ENCODE measurements around the gene PFDN5. TPM values are rescaled to one million over a fixed set of nuclear protein-coding genes. Genes with fewer than 3 reads are reported as not detected.

Gene PFDN5
- total RNA-seq, 1 experiment from 2014 or later = 291 TPM

GRCh38 chr12:53343969-53344368 lies 48.6 kb downstream of the PFDN5 start:
- intact Hi-C loops (cut with micrococcal nuclease; ENCODE audit: unreplicated experiment) = no loop called here
- H3K27ac ChIP-seq = no peak overlapping the region
- ChIA-PET CTCF (interaction anchor here (0.6 to 1.6 kb wide), 3 partner anchors 19 to 22 kb away, joined by 3 to 4 read pairs (median 4); no protein-coding TSS in a partner anchor), POLR2A (ENCODE audit: unreplicated experiment) (no interaction called here)
- peak overlapping the region; percentile 99; the same call in 1 of the 2 replicates for H3K4me2 ChIP-seq
- no peaks in the 10 kb centered on the region for H3K36me3 ChIP-seq (ENCODE audit: low read depth)
- H2AFZ ChIP-seq = no peak overlapping the region
- H3K4me3 ChIP-seq = no peak overlapping the region
- no TSS peak for BruUV-seq (replicated peaks)
- TF ChIP-seq, protein P1, sequence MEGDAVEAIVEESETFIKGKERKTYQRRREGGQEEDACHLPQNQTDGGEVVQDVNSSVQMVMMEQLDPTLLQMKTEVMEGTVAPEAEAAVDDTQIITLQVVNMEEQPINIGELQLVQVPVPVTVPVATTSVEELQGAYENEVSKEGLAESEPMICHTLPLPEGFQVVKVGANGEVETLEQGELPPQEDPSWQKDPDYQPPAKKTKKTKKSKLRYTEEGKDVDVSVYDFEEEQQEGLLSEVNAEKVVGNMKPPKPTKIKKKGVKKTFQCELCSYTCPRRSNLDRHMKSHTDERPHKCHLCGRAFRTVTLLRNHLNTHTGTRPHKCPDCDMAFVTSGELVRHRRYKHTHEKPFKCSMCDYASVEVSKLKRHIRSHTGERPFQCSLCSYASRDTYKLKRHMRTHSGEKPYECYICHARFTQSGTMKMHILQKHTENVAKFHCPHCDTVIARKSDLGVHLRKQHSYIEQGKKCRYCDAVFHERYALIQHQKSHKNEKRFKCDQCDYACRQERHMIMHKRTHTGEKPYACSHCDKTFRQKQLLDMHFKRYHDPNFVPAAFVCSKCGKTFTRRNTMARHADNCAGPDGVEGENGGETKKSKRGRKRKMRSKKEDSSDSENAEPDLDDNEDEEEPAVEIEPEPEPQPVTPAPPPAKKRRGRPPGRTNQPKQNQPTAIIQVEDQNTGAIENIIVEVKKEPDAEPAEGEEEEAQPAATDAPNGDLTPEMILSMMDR (conservative IDR thresholded peaks at IDR 0.05) = no peak
- no peak for TF ChIP-seq EZH2 (IDR thresholded peaks at IDR 0.05; ENCODE audit: low read depth)
- no peaks in the 10 kb centered on the region for H3K9me3 ChIP-seq (ENCODE audit: insufficient read depth, low read depth)
- H3K79me2 ChIP-seq (ENCODE audit: low read depth) = no peaks in the 10 kb centered on the region
- no peaks in the 10 kb centered on the region for H3K9me2 ChIP-seq (ENCODE audit: insufficient read depth)
- no peak for DNase-seq
- no peaks in the 10 kb centered on the region for H3K4me1 ChIP-seq (replicated peaks; ENCODE audit: insufficient read depth)
- H3F3A ChIP-seq (ENCODE audit: insufficient read depth, low read depth) = peaks cover 15% of the 10 kb centered on the region
- no peaks in the 10 kb centered on the region for H4K20me1 ChIP-seq (ENCODE audit: insufficient read depth)
- H3K27me3 ChIP-seq (ENCODE audit: insufficient read depth, low read depth) = peaks cover 28% of the 10 kb centered on the region

DNA sequence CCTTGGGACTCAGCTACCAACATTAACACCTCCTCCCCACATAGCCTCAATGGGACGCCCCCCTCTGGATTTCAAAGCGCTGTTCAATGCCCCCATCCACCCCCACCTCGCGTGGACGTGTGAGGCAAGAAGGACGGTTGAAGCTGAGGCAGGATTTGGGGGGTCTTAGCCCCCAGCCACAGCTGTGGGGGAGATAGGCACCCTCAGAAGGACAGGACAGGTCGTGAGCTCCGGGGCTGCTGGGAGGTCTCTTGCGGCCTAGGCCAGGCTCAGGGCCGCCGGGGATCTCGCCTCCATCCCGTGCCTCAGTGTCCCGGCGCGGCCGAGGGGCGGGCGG lies 49.1 kb downstream of the PFDN5 start:
- Histone ChIP-seq H3K4me3 (peak overlapping the region; percentile 78; the same call in 1 of the 2 replicates), H3K27me3 (ENCODE audit: insufficient read depth, low read depth) (peaks cover 26% of the 10 kb centered on the region; the same call in 1 of the 2 replicates), H3K4me1 (replicated peaks; ENCODE audit: insufficient read depth) (no peaks in the 10 kb centered on the region), H3K79me2 (ENCODE audit: low read depth) (no peaks in the 10 kb centered on the region), H4K20me1 (ENCODE audit: insufficient read depth) (no peaks in the 10 kb centered on the region), H3K9me2 (ENCODE audit: insufficient read depth) (no peaks in the 10 kb centered on the region), H2AFZ (no peak overlapping the region), H3K4me2 (peak overlapping the region; percentile 99; the same call in 1 of the 2 replicates), H3K36me3 (ENCODE audit: low read depth) (no peaks in the 10 kb centered on the region), H3K9me3 (ENCODE audit: insufficient read depth, low read depth) (no peaks in the 10 kb centered on the region), H3K27ac (no peak overlapping the region), H3F3A (ENCODE audit: insufficient read depth, low read depth) (peaks cover 16% of the 10 kb centered on the region)
- ChIA-PET CTCF (interaction anchor here (0.6 to 1.6 kb wide), 10 partner anchors 8 to 288 kb away, joined by 3 to 15 read pairs (median 4); partner anchors contain the start of genes AAAS and SP7), POLR2A (ENCODE audit: unreplicated experiment) (interaction anchor here (0.5 to 0.6 kb wide), 2 partner anchors 35 to 981 kb away, joined by 3 to 4 read pairs; partner anchors contain the start of gene COPZ1)
- intact Hi-C loops (cut with micrococcal nuclease; ENCODE audit: unreplicated experiment) = no loop called here
- TF ChIP-seq, protein P1 (conservative IDR thresholded peaks at IDR 0.05) = no peak
- TF ChIP-seq EZH2 (IDR thresholded peaks at IDR 0.05; ENCODE audit: low read depth) = no peak
- no peak for DNase-seq
- BruUV-seq (replicated peaks) = no TSS peak

DNA sequence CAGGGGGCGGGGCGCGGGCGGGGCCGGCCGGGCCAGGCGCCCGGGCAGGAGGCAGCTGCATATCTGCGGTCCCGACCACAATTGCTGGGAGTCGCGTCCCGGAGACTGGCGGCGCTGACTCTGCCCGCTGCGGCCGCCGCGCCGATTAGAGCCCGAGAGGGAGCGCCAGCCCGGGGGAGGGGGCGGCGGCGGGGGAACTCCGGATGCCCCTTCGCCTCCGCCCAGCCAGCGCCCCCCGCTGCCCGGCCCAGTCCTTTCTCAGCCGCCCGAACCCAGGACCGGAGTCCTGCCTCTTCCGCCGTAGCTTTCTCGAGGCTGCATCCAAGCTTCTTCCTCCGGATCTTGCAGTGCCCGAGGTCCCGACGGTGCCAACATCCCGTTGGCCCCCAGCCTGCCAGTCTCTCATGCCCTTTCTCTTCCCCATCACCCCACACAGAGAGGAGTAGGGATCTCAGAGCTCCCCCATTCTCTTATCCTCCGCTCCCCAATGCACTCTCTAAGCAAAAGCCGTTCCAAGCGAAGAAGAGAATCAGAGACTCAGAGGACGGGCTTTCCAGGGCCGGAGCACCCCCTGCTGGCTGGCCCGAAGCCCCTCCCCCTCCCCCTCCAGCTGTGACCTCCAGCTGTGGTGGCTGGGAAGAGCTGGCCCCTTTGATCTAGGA lies 49.6 kb downstream of the PFDN5 start:
- Histone ChIP-seq H3K4me2 (peak overlapping the region; percentile 99), H3K27ac (no peak overlapping the region), H3K9me3 (ENCODE audit: insufficient read depth, low read depth) (no peaks in the 10 kb centered on the region), H3K4me3 (peak overlapping the region; percentile 78), H3K27me3 (ENCODE audit: insufficient read depth, low read depth) (peaks cover 25% of the 10 kb centered on the region; the same call in 1 of the 2 replicates), H2AFZ (peak overlapping the region; percentile 88), H3F3A (ENCODE audit: insufficient read depth, low read depth) (peaks cover 16% of the 10 kb centered on the region), H3K36me3 (ENCODE audit: low read depth) (no peaks in the 10 kb centered on the region), H3K9me2 (ENCODE audit: insufficient read depth) (no peaks in the 10 kb centered on the region), H3K79me2 (ENCODE audit: low read depth) (no peaks in the 10 kb centered on the region), H4K20me1 (ENCODE audit: insufficient read depth) (no peaks in the 10 kb centered on the region), H3K4me1 (replicated peaks; ENCODE audit: insufficient read depth) (no peaks in the 10 kb centered on the region)
- peak in 1 of 2 experiments; percentile 56 for DNase-seq
- CTCF ChIA-PET = interaction anchor here (0.5 to 1.6 kb wide), 15 partner anchors 9 to 339 kb away, joined by 3 to 15 read pairs (median 4); partner anchors contain the start of genes AAAS and SP7
- BruUV-seq (replicated peaks) = no TSS peak
- no peak for TF ChIP-seq EZH2 (IDR thresholded peaks at IDR 0.05; ENCODE audit: low read depth)
- TF ChIP-seq, protein P1 (conservative IDR thresholded peaks at IDR 0.05) = peak; percentile 62
- POLR2A ChIA-PET (ENCODE audit: unreplicated experiment) = interaction anchor here (0.5 to 0.6 kb wide), 5 partner anchors 34 to 980 kb away, joined by 3 to 5 read pairs (median 3); partner anchors contain the start of gene COPZ1
- intact Hi-C loops (cut with micrococcal nuclease; ENCODE audit: unreplicated experiment) = no loop called here
